ENCODE results near the gene TRIM44.

TRIM44 gene

GRCh38 chr11:35736952-35737351, 74.4 kb downstream of the TRIM44 start:
- no peaks in the 10 kb centered on the region for H3F3A ChIP-seq (ENCODE audit: control insufficient read depth, insufficient read depth)
- H3K36me3 ChIP-seq (ENCODE audit: control insufficient read depth, low read length): no peaks in the 10 kb centered on the region
- peaks cover 3% of the 10 kb centered on the region; the same call in 1 of the 2 replicates for H3K9me3 ChIP-seq (ENCODE audit: control insufficient read depth, insufficient read depth, low read length)
- no peak overlapping the region for H3K27ac ChIP-seq (ENCODE audit: low read depth, low read length)
- H3K27me3 ChIP-seq (ENCODE audit: control insufficient read depth, low read length): no peaks in the 10 kb centered on the region
- no peak overlapping the region for H3K4me2 ChIP-seq (ENCODE audit: low read length)
- H3K79me2 ChIP-seq (ENCODE audit: control insufficient read depth, low read length): no peaks in the 10 kb centered on the region
- TF ChIP-seq EZH2phosphoT487 (IDR thresholded peaks at IDR 0.05; ENCODE audit: borderline replicate concordance, low read length) (no peak), CTCF (IDR thresholded peaks at IDR 0.05; ENCODE audit: low read depth, low read length, poor library complexity, severe bottlenecking) (no peak)
- H3K9me2 ChIP-seq (replicated peaks; ENCODE audit: control insufficient read depth, low read length): no peaks in the 10 kb centered on the region
- H3K4me1 ChIP-seq (ENCODE audit: control insufficient read depth, low read length): no peaks in the 10 kb centered on the region
- no peak overlapping the region for H3K4me3 ChIP-seq (ENCODE audit: low read length)
- no peaks in the 10 kb centered on the region for H4K20me1 ChIP-seq (ENCODE audit: control insufficient read depth, insufficient read depth, low read depth, low read length)

DNA sequence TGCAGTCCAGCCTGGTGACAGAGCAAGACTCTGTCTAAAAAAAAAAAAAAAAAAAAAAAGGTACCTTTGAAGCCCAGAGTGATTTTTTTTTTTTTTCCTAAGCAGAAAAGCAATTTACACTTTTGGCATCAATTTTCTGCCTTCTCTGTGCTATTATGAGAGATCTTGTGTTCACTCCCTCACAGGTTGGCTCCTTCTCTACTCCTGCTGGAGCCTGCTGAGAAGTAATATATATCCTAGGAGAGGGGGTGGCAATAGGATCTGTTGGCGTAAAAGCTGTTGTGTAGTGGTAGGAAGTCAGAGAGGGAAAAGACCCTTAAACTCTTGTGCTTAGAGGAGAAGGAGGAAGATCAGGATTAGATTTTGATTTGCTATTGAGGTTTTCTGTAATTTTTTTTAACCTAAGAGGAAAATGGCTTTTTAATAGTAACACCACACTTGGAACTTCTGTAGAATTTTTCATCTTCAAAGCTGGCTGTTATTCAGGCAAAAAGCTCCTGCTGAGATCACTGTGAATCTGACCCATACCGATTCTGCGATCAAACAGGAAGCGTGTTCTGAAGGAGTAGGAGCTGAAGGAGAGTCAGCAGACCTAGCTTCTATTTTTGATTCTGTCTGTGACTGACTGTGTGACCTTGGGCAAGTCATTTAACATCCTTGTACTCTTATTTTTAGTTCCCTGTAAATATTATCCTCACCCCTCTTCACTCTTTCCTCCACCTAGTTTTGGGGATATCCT, 77.7 kb downstream of the TRIM44 start:
- no peak overlapping the region for H3K27ac ChIP-seq (ENCODE audit: low read depth, low read length)
- H3K27me3 ChIP-seq (ENCODE audit: control insufficient read depth, low read length): no peaks in the 10 kb centered on the region
- H3F3A ChIP-seq (ENCODE audit: control insufficient read depth, insufficient read depth): no peaks in the 10 kb centered on the region
- no peaks in the 10 kb centered on the region for H3K79me2 ChIP-seq (ENCODE audit: control insufficient read depth, low read length)
- no peaks in the 10 kb centered on the region for H3K36me3 ChIP-seq (ENCODE audit: control insufficient read depth, low read length)
- no peaks in the 10 kb centered on the region for H3K9me2 ChIP-seq (replicated peaks; ENCODE audit: control insufficient read depth, low read length)
- TF ChIP-seq CTCF (IDR thresholded peaks at IDR 0.05; ENCODE audit: low read depth, low read length, poor library complexity, severe bottlenecking) (no peak), EZH2phosphoT487 (IDR thresholded peaks at IDR 0.05; ENCODE audit: borderline replicate concordance, low read length) (no peak)
- no peaks in the 10 kb centered on the region for H4K20me1 ChIP-seq (ENCODE audit: control insufficient read depth, insufficient read depth, low read depth, low read length)
- H3K4me3 ChIP-seq (ENCODE audit: low read length): no peak overlapping the region
- H3K9me3 ChIP-seq (ENCODE audit: control insufficient read depth, insufficient read depth, low read length): no peaks in the 10 kb centered on the region
- H3K4me2 ChIP-seq (ENCODE audit: low read length): no peak overlapping the region
- H3K4me1 ChIP-seq (ENCODE audit: control insufficient read depth, low read length): no peaks in the 10 kb centered on the region

DNA sequence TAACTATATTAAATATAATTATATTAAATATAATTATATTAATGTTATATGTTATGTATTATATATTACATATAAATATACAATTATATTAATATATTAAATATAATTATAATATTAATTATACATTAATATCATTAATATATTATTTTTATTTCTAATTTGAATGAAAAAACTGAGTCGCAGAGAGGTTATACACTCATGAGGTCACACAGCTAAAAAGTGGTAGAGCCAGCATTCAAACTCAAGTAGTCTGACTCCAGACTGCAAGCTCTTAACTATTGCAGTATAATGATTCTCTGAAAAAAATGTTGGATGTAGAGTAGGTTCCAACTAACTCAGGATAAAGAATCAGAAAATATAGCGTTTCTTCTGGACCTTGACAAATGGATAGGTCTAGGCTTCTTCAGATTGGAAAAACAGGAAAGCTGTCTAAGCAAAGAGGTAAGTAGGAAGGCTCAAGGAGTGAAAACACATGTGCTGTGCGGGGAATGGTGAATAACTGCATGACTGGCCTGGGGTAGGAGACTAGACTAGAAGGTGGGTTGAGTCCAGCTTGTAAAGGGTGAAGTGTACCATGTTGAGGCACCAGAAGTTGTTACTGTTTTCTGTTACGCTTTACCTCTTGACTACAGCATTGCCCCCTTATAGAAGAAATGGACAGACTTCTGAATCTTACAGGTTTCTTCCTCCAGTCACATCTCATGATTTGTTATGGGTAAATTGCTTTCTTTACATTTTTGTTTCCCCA, 80.3 kb downstream of the TRIM44 start:
- Histone ChIP-seq H3K27me3 (ENCODE audit: control insufficient read depth, low read length) (no peaks in the 10 kb centered on the region), H3K9me2 (replicated peaks; ENCODE audit: control insufficient read depth, low read length) (no peaks in the 10 kb centered on the region), H3K36me3 (ENCODE audit: control insufficient read depth, low read length) (no peaks in the 10 kb centered on the region), H3K79me2 (ENCODE audit: control insufficient read depth, low read length) (no peaks in the 10 kb centered on the region), H3K9me3 (ENCODE audit: control insufficient read depth, insufficient read depth, low read length) (no peaks in the 10 kb centered on the region), H3K4me2 (ENCODE audit: low read length) (no peak overlapping the region), H4K20me1 (ENCODE audit: control insufficient read depth, insufficient read depth, low read depth, low read length) (no peaks in the 10 kb centered on the region), H3K4me3 (ENCODE audit: low read length) (no peak overlapping the region), H3K27ac (ENCODE audit: low read depth, low read length) (no peak overlapping the region), H3K4me1 (ENCODE audit: control insufficient read depth, low read length) (no peaks in the 10 kb centered on the region), H3F3A (ENCODE audit: control insufficient read depth, insufficient read depth) (no peaks in the 10 kb centered on the region)
- TF ChIP-seq CTCF (IDR thresholded peaks at IDR 0.05; ENCODE audit: low read depth, low read length, poor library complexity, severe bottlenecking) (no peak), EZH2phosphoT487 (IDR thresholded peaks at IDR 0.05; ENCODE audit: borderline replicate concordance, low read length) (no peak)
